Measurements from ENCODE around the gene INTS4.
"Not testable (repeated sequence)": the region's sequence is repeated elsewhere in the genome, so short reads cannot be mapped to it uniquely, and the experiment has no call there.

DNA sequence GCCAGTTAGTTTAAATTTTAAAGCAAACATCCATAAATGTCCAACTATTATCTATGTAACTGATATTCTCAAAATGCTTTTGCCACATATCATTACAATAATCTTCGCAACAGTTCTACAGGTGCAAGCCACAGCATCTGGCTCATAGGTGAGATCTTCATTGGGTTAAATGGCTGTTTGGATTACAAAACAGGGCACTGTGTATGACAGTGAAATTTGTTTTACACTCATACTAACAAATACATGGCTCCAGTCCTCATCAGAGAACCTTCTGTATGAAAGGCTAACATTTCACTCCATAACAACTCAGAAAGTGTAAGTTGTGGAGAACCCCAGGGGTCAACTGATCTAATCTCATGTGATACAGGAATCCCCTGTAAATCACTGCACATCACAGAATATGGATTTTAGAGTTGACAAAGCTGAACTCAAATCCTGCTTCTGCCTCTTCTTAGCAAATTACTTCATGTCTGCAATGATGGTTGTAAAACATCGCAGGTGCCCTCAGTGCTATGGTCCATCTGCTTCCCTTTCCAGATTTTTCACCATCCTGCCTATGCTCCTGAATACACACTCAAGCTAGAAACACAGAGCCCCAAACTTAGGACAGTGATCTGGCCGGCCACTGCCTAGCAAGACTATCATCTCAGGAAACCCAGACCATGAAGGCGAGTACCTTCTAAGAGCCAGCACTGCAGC, 80.7 kb downstream of the INTS4 start:
- not testable (repeated sequence) for TF ChIP-seq RAD21 (IDR thresholded peaks at IDR 0.05 in 1 of 2, conservative IDR thresholded peaks at IDR 0.05 in 1 of 2; ENCODE audit: low read depth in 2 of 2, low read length in 2 of 2); SP1 (IDR thresholded peaks at IDR 0.05; ENCODE audit: low read depth, low read length); POLR2A (IDR thresholded peaks at IDR 0.05; ENCODE audit: control extremely low read depth in 1 of 2, low read depth in 2 of 2, low read length in 2 of 2); SIRT6 (IDR thresholded peaks at IDR 0.05; ENCODE audit: low read length); EZH2 (IDR thresholded peaks at IDR 0.05; ENCODE audit: low read depth, low read length, severe bottlenecking); PHF8 (conservative IDR thresholded peaks at IDR 0.05; ENCODE audit: low read depth, low read length); BRCA1 (IDR thresholded peaks at IDR 0.05; ENCODE audit: low read depth, low read length)
- TF ChIP-seq, protein P1, sequence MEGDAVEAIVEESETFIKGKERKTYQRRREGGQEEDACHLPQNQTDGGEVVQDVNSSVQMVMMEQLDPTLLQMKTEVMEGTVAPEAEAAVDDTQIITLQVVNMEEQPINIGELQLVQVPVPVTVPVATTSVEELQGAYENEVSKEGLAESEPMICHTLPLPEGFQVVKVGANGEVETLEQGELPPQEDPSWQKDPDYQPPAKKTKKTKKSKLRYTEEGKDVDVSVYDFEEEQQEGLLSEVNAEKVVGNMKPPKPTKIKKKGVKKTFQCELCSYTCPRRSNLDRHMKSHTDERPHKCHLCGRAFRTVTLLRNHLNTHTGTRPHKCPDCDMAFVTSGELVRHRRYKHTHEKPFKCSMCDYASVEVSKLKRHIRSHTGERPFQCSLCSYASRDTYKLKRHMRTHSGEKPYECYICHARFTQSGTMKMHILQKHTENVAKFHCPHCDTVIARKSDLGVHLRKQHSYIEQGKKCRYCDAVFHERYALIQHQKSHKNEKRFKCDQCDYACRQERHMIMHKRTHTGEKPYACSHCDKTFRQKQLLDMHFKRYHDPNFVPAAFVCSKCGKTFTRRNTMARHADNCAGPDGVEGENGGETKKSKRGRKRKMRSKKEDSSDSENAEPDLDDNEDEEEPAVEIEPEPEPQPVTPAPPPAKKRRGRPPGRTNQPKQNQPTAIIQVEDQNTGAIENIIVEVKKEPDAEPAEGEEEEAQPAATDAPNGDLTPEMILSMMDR (IDR thresholded peaks at IDR 0.05; ENCODE audit: control extremely low read depth in 1 of 3, insufficient read depth in 1 of 3, low read depth in 1 of 3, low read length in 3 of 3): not testable (repeated sequence)
- TF ChIP-seq, protein P2, sequence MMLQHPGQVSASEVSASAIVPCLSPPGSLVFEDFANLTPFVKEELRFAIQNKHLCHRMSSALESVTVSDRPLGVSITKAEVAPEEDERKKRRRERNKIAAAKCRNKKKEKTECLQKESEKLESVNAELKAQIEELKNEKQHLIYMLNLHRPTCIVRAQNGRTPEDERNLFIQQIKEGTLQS (IDR thresholded peaks at IDR 0.05; ENCODE audit: insufficient read depth, low read depth, low read length): not testable (repeated sequence)
- TF ChIP-seq, protein P3, sequence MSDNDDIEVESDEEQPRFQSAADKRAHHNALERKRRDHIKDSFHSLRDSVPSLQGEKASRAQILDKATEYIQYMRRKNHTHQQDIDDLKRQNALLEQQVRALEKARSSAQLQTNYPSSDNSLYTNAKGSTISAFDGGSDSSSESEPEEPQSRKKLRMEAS (IDR thresholded peaks at IDR 0.05): not testable (repeated sequence)
